Stimulated activated naive CD8-positive, alpha-beta T cell treated with anti-CD3 and anti-CD28 coated beads, Interleukin-15, amount 100 ng/mL, for 72 hours (primary cell): ENCODE data around the gene RBAK.
A peak's percentile ranks its signal among the peaks of the same experiment; 100 is the strongest.
"Not testable (repeated sequence)": the region's sequence is repeated elsewhere in the genome, so short reads cannot be mapped to it uniquely, and the experiment has no call there.

ENCODE experiments used
- ATAC-seq: fragments of 150-1000 bp; cut with Tn5 transposase; 2 replicates; pipeline ENCODE4 v1.10.0; 2021; ENCODE audit warnings: mild to moderate bottlenecking, moderate library complexity
- DNase-seq, 2 donors: peaks; one replicate each; pipeline ENCODE4 v3.0.0; 2021 to 2022
- H3K27ac Mint-ChIP-seq, 2 donors: one replicate each; pipeline ENCODE4 v1.8.0; 2022; ENCODE audit warnings: mild to moderate bottlenecking in 2 of 2, mixed read lengths in 2 of 2, moderate library complexity in 2 of 2
- H3K27me3 Mint-ChIP-seq: one replicate; pipeline ENCODE4 v1.8.0; 2022; ENCODE audit warnings: mixed read lengths
- H3K4me1 Mint-ChIP-seq: one replicate; pipeline ENCODE4 v1.8.0; 2022; ENCODE audit warnings: mild to moderate bottlenecking, mixed read lengths
- H3K4me3 Mint-ChIP-seq, 2 donors: one replicate each; pipeline ENCODE4 v1.8.0; 2022; ENCODE audit warnings: mild to moderate bottlenecking in 2 of 2, mixed read lengths in 2 of 2, moderate library complexity in 1 of 2
- H3K9me3 Mint-ChIP-seq, 2 donors: one replicate each; pipeline ENCODE4 v1.8.0; 2022; ENCODE audit warnings: mixed read lengths in 2 of 2

Gene RBAK

DNA sequence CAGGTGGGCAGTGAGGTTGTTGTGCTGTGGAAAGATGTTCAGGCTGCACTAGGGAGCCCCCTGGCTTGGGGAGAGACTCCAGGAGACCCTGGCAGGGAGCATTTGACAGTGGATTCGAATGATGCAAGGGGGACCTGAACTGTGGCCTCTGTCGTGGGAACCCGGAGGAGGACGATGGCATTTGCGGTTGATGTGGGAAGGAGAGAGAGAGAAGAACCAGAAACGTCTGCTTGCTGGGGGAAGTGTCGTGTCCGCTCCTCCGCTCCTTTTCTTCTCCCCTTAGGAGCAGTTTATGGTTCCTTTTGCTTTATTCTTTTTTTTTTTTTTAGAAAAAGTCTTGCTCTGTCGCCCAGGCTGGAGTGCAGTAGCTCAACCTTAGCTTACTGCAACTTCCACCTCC is 12.5 kb upstream of the RBAK start:
- not testable (repeated sequence) for ATAC-seq, H3K27ac Mint-ChIP-seq, DNase-seq, H3K4me3 Mint-ChIP-seq, H3K9me3 Mint-ChIP-seq, H3K27me3 Mint-ChIP-seq, H3K4me1 Mint-ChIP-seq

DNA sequence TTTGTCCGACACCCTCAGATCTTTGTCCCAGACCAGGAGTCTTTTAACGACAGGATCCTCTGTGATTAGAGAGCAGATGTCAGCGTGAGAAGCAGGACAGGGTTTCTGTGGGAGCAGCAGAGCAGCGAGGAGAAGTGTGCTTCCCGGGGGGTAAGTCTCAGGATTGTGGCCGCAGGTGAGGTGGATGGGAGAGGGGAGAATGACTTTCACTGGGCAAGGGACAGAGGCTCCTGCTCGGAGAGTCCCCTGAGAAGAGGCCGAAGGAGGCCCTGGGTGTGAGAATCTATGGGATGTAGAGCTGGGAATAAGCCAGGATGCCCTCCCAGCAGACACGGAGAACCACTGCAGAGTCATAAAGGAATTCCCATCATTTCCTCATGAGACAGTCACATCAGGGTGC is 10.4 kb upstream of the RBAK start:
- no peaks in the 10 kb centered on the region for H3K9me3 Mint-ChIP-seq
- ATAC-seq: no peak
- DNase-seq: no peak
- no peaks in the 10 kb centered on the region for H3K27me3 Mint-ChIP-seq
- peaks cover 2% of the 10 kb centered on the region for H3K4me1 Mint-ChIP-seq
- H3K27ac Mint-ChIP-seq: peak overlapping the region in 1 of 2 donors; percentile 61
- no peak overlapping the region for H3K4me3 Mint-ChIP-seq

DNA sequence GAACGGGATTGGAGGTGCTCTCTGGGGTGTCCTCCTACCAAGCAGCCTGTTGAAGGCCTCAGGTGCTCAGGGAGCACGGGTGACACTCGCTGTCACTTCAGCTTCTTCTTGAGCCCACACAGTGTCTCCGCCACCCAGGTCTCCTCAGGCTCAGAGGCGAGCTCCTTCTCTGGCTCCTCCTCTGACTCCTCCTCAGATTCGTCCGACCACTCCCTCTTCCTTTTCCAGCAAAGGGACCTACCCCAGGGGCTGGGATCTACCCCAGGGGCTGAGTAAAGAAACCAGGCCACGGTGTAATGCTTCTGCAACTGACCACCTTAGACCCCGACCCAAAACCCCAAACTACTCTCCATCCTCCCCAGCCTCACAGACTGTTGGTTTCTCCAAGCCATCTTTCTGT is 9.2 kb upstream of the RBAK start:
- Mint-ChIP-seq H3K9me3 (no peaks in the 10 kb centered on the region), H3K27ac (no peak overlapping the region), H3K4me1 (peaks cover 13% of the 10 kb centered on the region), H3K4me3 (no peak overlapping the region), H3K27me3 (no peaks in the 10 kb centered on the region)
- ATAC-seq: no peak
- no peak for DNase-seq

DNA sequence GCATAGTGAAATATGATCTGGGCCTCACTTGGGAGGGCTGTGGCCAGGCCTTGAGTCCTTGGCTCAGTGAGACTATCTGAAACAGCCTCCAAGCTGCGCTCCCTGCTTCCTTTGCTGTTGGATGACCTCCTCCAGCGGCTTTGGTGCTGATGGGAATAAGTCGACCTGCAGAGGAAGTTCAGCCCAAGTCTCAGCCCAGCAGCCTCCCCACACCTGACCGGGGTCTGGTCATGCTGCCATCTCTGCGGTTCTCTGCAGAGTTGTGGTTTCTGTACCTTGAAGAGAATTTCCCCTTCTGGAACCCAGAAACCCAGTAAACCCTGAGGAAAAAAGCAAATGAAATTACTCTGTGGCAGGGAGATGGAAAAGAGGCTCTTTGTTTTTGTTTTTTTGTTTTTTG is 4.6 kb upstream of the RBAK start:
- H3K4me3 Mint-ChIP-seq: no peak overlapping the region
- H3K9me3 Mint-ChIP-seq: peaks cover 5 to 10% of the 10 kb centered on the region in 2 donors
- no peak overlapping the region for H3K27ac Mint-ChIP-seq
- H3K27me3 Mint-ChIP-seq: no peaks in the 10 kb centered on the region
- no peak for ATAC-seq
- DNase-seq: no peak
- peaks cover 28% of the 10 kb centered on the region for H3K4me1 Mint-ChIP-seq

DNA sequence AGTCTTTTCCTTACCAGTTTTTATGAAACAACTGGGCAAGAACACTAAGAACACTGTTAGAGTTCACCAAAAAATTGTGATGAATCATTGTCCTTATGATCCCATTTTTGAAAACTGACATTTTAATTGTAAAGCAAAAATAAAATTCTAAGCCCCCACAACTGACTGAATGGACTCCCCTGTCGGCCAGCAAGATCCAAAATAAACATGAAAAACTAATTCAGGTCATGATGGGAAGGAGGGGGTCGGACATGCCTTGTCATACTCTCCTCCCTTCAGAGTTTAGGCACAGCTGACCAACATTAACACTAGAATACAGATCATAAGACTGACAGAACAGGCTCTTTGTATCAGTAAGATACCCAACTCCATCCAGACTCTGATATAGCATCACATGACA is 2.0 kb upstream of the RBAK start:
- no peak for DNase-seq
- Mint-ChIP-seq H3K4me3 (no peak overlapping the region), H3K27me3 (no peaks in the 10 kb centered on the region), H3K27ac (peak overlapping the region in 1 of 2 donors; percentile 8), H3K9me3 (peaks cover 5 to 10% of the 10 kb centered on the region in 2 donors), H3K4me1 (peaks cover 38% of the 10 kb centered on the region)
- no peak for ATAC-seq

DNA sequence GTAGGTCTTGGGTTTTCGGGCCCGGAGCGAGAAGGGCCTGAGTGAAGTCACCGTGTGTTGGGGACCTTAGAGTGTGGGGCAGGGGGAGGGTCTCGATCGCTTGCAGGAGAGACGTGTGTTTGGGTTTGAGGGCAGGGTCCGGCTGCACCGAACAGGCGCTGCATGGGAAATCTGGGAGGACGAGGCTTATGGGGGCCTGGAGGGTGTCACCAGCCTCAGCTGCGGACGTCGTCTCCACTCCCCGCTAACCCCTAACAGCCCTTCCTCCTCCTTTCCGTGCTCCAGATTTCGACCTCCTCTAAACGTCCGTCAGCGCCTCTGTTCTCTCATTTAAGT is 705 bp downstream of the RBAK start:
- H3K27ac Mint-ChIP-seq: peak overlapping the region; percentile 97 to 99
- peak overlapping the region; percentile 92 to 97 for H3K4me3 Mint-ChIP-seq
- not testable (repeated sequence) for DNase-seq, H3K27me3 Mint-ChIP-seq, ATAC-seq
- H3K9me3 Mint-ChIP-seq: peaks cover 10 to 26% of the 10 kb centered on the region in 2 donors
- H3K4me1 Mint-ChIP-seq: peaks cover 35% of the 10 kb centered on the region

DNA sequence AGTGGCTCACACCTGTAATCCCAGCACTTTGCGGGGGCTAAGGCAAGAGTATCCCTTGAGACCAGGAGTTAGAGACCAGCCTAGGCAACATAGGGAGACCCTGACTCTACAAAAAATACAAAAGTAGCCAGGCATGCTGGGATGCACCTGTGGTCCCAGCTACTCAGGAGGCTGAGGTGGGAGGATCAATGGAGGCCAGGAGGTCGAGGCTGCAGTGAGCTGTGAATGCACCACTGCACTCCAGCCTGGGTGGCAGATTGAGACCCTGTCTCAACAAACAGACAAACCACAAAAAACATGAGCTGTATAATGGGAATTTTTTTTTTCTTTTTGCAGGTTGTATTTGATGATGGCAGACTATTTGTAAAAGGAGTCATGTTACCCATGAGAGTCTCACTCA is 1.5 kb downstream of the RBAK start:
- H3K27ac Mint-ChIP-seq, H3K27me3 Mint-ChIP-seq, DNase-seq, ATAC-seq: not testable (repeated sequence)
- H3K9me3 Mint-ChIP-seq: peaks cover 17 to 34% of the 10 kb centered on the region in 2 donors
- peak overlapping the region; percentile 92 to 97 for H3K4me3 Mint-ChIP-seq
- H3K4me1 Mint-ChIP-seq: peaks cover 32% of the 10 kb centered on the region

DNA sequence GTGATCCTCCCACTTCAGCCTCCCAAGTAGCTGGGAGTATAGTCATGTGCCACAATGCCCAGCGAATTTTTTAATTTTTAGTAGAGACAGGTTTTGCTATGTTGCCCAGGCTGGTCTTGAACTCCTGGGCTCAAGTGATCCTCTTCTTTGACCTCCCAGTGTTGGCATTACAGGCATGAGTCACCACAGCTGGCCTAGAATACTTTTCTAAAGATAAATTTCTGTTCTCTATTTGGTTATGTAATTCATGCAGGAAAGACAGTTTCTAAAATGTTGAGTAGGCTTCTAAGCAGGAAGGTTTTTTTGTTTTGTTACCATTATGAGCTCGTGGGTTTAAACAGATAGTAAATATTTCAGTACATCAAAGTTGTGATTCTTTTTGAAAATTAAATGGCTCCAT is 5.0 kb downstream of the RBAK start:
- ATAC-seq: no peak
- Mint-ChIP-seq H3K27me3 (no peaks in the 10 kb centered on the region), H3K4me3 (no peak overlapping the region), H3K9me3 (peaks cover 30 to 43% of the 10 kb centered on the region in 2 donors), H3K4me1 (peaks cover 19% of the 10 kb centered on the region), H3K27ac (no peak overlapping the region)
- no peak for DNase-seq

DNA sequence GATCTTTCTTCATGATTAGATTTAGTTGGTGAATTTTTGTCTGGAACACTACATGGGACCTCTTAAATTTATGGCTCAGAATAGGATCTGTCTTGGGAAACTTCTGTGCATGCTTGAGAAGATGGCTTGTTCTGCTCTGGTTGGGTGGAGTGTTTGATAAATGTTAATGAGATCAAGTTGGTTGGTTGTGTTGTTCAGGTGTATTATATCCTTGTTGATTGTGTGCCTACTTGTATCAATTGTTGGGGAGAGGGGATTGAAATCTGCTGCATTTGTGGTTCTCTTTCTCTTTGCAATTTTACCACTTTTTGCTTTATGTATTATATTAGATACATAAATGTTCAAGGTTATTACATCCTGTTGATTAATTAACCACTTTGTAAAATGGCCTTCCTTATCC is 6.1 kb downstream of the RBAK start:
- H3K9me3 Mint-ChIP-seq: peaks cover 36 to 49% of the 10 kb centered on the region in 2 donors
- H3K4me3 Mint-ChIP-seq, H3K27me3 Mint-ChIP-seq, DNase-seq, ATAC-seq, H3K27ac Mint-ChIP-seq: not testable (repeated sequence)
- peaks cover 16% of the 10 kb centered on the region for H3K4me1 Mint-ChIP-seq

DNA sequence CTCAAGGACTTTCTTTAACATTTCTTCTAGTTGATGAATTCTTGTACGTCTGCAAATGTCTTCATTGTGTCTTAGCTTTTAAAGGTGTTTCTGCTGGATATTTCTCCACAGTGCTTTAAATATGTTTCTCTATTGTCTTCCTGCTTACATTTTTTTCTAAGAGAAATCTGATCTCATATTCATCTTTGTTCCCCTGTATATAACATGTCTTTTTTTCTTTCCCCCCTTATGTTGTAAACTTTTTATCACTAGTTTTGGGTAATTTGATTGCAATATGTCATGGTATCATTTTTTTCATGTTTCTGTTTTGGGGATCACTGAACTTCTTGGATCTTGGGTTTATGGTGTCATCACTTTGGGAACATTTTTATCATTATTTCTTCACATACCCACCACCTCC is 7.5 kb downstream of the RBAK start:
- H3K4me1 Mint-ChIP-seq: peaks cover 9% of the 10 kb centered on the region
- ATAC-seq (no peak), DNase-seq (no peak)
- peaks cover 36 to 53% of the 10 kb centered on the region in 2 donors for H3K9me3 Mint-ChIP-seq
- no peak overlapping the region for H3K27ac Mint-ChIP-seq
- no peaks in the 10 kb centered on the region for H3K27me3 Mint-ChIP-seq
- H3K4me3 Mint-ChIP-seq: no peak overlapping the region

DNA sequence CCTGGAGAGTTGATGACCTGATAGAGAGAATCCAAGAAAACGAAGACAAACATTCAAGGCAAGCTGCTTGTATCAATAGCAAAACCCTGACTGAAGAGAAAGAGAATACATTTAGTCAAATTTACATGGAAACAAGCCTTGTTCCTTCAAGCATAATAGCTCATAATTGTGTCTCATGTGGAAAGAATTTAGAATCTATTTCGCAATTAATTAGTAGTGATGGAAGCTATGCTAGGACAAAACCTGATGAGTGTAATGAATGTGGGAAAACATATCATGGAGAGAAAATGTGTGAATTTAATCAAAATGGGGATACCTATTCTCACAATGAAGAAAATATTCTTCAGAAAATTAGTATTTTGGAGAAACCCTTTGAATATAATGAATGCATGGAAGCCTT is 18.0 kb downstream of the RBAK start:
- H3K4me1 Mint-ChIP-seq: no peaks in the 10 kb centered on the region

DNA sequence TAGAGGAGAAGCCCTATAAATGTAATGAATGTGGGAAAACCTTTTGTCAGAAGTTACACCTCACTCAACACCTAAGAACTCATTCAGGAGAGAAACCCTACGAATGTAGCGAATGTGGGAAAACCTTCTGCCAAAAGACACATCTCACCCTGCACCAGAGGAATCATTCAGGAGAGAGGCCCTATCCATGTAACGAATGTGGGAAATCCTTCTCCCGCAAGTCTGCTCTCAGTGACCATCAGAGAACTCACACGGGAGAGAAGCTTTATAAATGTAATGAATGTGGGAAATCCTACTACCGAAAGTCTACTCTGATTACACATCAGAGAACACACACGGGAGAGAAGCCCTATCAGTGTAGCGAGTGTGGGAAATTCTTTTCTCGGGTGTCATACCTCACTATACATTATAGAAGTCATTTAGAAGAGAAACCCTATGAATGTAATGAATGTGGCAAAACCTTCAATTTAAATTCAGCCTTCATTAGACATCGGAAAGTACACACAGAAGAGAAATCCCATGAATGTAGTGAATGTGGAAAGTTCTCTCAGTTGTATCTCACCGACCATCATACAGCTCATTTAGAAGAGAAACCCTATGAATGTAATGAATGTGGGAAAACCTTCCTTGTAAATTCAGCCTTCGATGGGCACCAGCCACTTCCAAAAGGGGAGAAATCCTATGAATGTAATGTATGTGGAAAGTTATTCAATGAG is 18.9 kb downstream of the RBAK start:
- ATAC-seq (no peak), DNase-seq (no peak)
- H3K9me3 Mint-ChIP-seq: peaks cover 55 to 63% of the 10 kb centered on the region in 2 donors
- no peak overlapping the region for H3K27ac Mint-ChIP-seq
- no peaks in the 10 kb centered on the region for H3K27me3 Mint-ChIP-seq
- no peaks in the 10 kb centered on the region for H3K4me1 Mint-ChIP-seq
- no peak overlapping the region for H3K4me3 Mint-ChIP-seq

More for the DNA sequence above, 18.0 kb downstream of the RBAK start:
- H3K9me3 Mint-ChIP-seq: peaks cover 60 to 64% of the 10 kb centered on the region in 2 donors
- no peaks in the 10 kb centered on the region for H3K27me3 Mint-ChIP-seq
- H3K27ac Mint-ChIP-seq: no peak overlapping the region
- ATAC-seq (no peak), DNase-seq (no peak)
- H3K4me3 Mint-ChIP-seq: no peak overlapping the region

DNA sequence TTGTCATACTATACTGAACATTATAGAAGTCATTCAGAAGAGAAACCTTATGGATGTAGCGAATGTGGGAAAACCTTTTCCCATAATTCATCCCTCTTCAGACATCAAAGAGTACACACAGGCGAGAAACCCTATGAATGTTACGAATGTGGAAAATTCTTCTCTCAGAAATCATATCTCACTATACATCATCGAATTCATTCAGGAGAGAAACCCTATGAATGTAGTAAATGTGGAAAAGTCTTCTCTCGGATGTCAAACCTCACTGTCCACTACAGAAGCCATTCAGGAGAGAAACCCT is 19.4 kb downstream of the RBAK start:
- H3K4me1 Mint-ChIP-seq: no peaks in the 10 kb centered on the region
- peaks cover 55 to 58% of the 10 kb centered on the region in 2 donors for H3K9me3 Mint-ChIP-seq
- H3K27ac Mint-ChIP-seq: no peak overlapping the region
- H3K27me3 Mint-ChIP-seq: no peaks in the 10 kb centered on the region
- ATAC-seq: no peak
- no peak overlapping the region for H3K4me3 Mint-ChIP-seq
- DNase-seq: no peak

DNA sequence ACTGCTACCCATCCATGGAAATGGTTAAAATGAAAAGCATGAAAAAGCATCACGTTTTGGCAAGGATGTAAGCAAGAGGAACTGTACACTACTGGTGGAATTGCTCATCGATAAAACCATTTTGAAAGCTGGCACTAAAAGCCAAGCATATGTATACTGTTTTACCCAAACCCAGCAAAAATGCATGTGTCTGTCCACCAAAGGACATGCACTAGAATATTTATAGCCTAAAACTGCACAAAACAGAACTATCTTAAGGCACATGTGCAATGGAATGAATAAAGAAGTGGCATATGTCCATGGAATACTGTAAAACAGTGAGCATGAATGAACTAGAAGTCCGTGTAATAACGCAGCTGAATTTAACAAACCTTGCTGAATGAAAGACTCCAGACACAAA is 22.9 kb downstream of the RBAK start:
- ATAC-seq (no peak), DNase-seq (no peak)
- Mint-ChIP-seq H3K27ac (no peak overlapping the region), H3K27me3 (peaks cover 25% of the 10 kb centered on the region), H3K4me1 (peaks cover 15% of the 10 kb centered on the region), H3K4me3 (no peak overlapping the region), H3K9me3 (peaks cover 45 to 50% of the 10 kb centered on the region in 2 donors)

DNA sequence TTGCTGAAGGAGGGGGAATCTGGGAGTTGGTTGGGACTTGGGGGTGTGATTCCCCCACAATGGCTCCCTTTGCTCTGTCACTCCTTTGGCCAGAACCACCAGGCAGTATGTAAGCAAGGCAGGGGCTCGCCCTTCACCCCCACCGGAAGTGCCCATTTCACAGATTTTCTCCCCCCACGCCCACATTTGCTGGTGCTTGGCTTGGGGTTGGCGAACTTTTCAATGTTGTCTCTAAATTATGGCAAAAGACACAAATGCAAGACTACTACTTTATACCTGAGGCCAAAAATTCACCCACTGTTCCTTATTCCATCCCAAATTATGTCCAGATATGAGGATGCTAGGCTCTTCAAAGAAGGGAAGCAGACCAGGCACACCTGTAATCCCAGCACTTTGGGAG is 24.5 kb downstream of the RBAK start:
- H3K27ac Mint-ChIP-seq: no peak overlapping the region
- DNase-seq (no peak), ATAC-seq (no peak)
- H3K4me1 Mint-ChIP-seq: peaks cover 15% of the 10 kb centered on the region
- H3K9me3 Mint-ChIP-seq: peaks cover 33 to 37% of the 10 kb centered on the region in 2 donors
- H3K4me3 Mint-ChIP-seq: no peak overlapping the region
- peaks cover 30% of the 10 kb centered on the region for H3K27me3 Mint-ChIP-seq

DNA sequence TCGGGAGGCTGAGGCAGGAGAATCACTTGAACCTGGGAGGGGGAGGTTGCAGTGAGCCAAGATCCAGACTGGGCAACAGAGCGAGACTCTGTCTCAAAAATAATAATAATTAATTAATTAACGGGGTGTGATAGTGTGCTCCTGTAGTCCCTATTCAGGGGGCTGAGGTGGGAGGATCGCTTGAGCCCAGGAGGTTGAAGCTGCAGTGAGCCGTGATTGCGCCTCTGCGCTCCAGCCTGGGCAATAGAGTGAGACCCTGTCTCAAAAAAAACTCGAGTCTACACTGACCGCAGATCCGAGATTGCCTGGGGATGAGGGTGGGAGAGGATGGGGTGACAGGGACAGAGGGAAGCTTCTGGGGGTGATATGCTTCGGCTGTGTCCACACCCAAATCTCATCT is 29.5 kb downstream of the RBAK start:
- Mint-ChIP-seq H3K9me3 (peaks cover 9 to 15% of the 10 kb centered on the region in 2 donors), H3K4me1 (peaks cover 26% of the 10 kb centered on the region), H3K27me3 (peaks cover 55% of the 10 kb centered on the region)
- not testable (repeated sequence) for H3K27ac Mint-ChIP-seq, DNase-seq, ATAC-seq, H3K4me3 Mint-ChIP-seq

DNA sequence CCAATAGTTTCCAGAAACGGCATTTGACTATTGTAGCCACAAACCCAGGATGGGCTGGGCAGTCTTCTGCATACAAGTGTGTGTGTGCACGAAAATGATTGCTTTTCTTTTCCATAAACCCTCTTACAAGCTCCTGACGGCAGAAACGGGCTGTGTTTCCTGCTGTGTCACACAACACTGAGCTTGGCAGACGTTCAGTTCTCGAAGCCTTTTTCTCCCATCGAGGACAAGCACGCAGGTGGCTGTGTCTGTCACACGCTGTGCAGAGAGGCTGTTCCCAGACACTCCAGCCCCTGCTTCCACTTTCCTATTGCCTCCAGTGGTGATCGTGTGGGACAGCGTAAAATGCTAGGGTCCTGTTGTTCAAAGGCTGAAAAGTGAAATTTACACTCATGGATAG is 32.1 kb downstream of the RBAK start:
- H3K4me3 Mint-ChIP-seq: no peak overlapping the region
- ATAC-seq (no peak), DNase-seq (no peak)
- H3K27me3 Mint-ChIP-seq: peaks cover 38% of the 10 kb centered on the region
- no peaks in the 10 kb centered on the region for H3K9me3 Mint-ChIP-seq
- peaks cover 11% of the 10 kb centered on the region for H3K4me1 Mint-ChIP-seq
- H3K27ac Mint-ChIP-seq: no peak overlapping the region
